GM19023 (cell line): ENCODE data around the gene NOL4L.

Experiments used
- ATAC-seq: cut with Tn5 transposase; IDR thresholded peaks from one replicate; pipeline ENCODE4 v1.9.1; 2021; ENCODE audit warnings: mild to moderate bottlenecking, moderate library complexity; ENCODE audit not compliant: unreplicated experiment

Gene NOL4L

DNA sequence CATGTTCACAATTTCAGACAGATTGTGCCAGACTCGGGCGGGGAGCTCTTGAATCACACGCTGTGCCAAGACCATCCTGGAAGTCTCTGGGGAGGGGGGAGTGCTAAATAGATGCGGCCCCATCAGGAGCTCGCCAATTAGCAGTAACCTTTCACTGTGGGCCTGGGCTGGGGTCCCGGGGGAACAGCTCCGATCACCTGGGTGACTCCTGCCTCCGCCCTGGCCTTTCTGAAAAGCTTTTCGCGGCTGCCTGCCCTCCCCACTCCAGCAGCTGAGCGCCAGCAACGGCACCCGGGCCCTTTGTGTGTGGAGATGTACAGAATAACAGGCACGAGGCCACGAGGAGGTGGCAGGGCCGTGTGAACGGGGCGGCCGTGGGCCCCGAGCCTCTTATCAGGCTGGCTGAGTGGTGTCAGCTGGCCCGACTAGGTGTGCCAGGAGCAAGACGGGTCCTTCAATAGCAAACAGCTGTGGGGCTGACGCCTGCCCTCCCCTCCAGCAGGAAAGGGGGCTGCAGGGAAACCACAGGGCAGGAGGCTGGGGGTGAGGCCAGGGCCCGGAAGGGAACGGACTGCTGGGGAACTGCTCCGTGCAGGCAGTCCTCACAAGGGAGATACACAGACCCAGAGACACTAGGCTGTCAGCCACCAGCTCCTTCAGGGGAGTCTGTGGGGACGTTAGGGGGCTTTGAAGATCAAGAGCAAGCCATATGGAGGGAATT lies 56.8 kb downstream of the NOL4L start:
- ATAC-seq: no peak

DNA sequence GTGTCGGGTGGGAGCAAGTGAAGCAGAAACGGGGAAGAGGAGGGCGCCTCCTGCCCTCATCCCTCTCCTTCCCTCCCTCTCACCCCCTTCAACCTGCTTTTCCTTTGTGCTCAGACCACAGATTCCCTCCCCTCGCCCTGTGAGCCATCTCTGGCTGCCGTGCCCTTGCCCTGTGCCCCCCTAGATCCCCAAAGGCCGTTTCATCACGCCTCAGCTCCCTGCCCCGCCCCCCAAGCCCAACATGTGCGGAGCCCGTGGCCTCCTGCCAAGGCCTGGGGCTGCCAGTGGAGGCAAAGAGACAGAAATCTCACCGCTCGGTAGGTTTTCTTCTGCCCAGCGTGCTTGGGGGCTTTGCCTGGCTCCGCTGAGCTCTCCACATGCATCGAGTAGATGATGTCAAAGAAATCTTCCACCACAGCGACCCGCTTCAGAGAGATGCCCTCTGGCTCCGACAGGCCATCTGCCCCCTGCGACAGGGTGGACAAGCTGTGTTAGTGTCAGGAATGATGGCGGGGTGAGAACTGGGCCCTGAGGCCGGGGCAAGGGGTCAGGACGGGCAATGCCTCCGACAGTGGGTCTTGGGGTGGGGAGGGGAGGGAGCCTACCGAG lies 57.6 kb downstream of the NOL4L start:
- ATAC-seq: no peak

GRCh38 chr20:32527052-32527446 lies 58.1 kb downstream of the NOL4L start:
- no peak for ATAC-seq

DNA sequence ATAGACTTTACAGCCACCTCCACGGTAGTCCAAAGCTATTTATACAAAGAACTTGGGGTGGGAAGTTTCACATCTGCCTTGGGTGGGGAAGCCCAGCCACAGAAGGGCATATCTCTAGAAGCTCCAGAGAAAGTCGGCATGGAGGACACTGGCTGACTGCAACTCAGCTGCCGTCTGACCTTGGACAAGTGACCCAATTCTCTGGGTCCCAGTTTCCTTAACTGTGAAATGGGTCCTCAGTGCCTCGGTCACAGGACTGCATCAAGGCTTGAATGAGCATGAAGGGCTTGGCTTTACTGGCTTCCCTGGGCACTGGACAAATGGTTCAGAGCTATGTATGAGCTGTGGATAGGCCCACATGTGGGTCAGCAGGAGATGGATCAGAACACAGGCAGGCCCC lies 58.6 kb downstream of the NOL4L start:
- ATAC-seq: no peak

DNA sequence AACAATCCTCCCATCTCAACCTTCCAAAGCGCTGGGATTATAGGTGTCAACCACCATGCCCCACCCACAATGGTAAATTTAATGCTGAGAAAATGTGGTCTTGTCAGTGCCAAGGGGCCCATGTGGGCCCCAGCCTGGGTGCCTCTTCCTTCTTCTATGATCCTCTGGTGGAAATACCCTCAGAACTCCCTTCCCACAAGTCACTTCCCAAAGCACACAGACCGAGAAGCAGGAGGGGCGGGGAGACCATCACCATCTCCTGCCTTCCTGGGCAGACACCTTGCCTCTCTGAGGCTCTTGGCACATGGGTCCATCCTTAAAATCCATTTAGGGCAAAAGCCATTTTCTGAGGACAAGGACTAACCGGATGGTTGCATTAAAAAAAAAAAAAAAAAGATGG lies 59.0 kb downstream of the NOL4L start:
- ATAC-seq: no peak

GRCh38 chr20:32524829-32525501 lies 60.2 kb downstream of the NOL4L start:
- ATAC-seq: no peak

GRCh38 chr20:32523613-32524213 lies 61.4 kb downstream of the NOL4L start:
- no peak for ATAC-seq

GRCh38 chr20:32522776-32523612 lies 62.1 kb downstream of the NOL4L start:
- ATAC-seq: no peak

- no peak for ATAC-seq
These were observed 62.7 kb downstream of the NOL4L start for GRCh38 chr20:32522526-32522775.

DNA sequence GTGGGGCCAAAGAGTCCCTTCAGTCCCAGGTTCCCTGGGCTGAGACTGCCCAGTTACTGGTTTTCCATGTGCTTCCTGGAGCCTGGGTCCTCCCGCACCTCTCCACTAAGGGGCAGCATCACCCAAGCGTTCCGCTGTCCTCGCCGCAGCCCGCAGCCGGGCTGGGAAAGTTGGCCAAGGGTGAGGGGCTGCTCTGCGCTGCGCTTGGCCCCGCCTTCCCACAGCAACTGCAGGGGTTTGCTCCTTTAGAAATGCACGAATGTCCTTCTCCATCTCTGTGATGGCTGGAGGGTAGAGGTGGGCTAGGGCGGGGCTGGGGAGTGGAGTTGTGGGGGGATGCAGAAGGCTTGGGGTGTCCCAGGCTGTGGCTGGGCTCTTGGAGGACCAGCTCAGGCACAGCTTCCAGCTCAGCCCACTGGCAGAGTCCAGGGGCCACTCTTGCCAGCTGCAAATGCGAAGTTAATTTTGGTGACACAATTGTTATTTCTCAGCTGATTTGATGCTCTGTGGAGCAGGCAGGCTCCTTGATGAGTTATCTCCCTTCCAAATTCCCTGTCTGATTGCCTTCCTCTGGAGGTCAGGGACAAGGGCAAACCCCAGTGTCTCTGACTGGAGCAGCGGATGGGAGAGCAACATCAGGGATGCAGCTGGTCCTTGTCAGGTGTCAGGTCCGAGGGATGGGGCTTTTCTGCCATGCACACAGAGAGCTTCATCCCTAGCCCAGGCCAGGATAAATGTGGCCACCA lies 63.2 kb downstream of the NOL4L start:
- ATAC-seq: no peak

DNA sequence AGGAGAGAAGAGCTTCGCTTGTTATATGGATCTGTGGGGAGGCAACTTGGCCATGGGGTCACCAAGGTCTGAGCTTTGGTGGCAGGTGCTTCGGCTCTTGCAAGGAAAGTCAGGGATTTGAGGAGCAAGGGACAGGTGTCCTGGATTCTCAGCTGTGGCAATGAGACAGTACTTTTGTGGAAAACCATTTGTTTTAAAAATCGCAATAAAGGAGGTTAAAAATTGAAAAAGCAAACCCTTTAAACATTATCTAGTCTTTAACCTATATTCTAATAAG lies 64.3 kb downstream of the NOL4L start:
- ATAC-seq: no peak

DNA sequence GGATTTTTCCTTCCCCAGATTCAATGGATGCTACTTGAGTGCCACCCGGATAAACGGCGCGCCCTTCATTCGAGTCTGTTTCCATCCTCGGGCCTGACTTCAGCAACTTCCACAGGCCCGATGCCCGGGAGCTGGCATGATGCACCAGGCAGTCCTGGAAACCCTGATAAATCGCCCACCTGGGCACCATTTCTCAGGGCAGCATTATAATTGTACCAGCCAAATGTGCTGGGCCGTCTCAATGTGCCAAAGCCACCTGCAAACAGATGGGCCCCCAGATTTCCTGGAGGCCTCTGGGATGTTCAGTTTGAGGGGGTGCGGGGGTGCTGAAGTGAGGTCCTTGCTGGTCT lies 65.8 kb downstream of the NOL4L start:
- no peak for ATAC-seq

GRCh38 chr20:32518593-32519380 lies 66.3 kb downstream of the NOL4L start:
- ATAC-seq: no peak

DNA sequence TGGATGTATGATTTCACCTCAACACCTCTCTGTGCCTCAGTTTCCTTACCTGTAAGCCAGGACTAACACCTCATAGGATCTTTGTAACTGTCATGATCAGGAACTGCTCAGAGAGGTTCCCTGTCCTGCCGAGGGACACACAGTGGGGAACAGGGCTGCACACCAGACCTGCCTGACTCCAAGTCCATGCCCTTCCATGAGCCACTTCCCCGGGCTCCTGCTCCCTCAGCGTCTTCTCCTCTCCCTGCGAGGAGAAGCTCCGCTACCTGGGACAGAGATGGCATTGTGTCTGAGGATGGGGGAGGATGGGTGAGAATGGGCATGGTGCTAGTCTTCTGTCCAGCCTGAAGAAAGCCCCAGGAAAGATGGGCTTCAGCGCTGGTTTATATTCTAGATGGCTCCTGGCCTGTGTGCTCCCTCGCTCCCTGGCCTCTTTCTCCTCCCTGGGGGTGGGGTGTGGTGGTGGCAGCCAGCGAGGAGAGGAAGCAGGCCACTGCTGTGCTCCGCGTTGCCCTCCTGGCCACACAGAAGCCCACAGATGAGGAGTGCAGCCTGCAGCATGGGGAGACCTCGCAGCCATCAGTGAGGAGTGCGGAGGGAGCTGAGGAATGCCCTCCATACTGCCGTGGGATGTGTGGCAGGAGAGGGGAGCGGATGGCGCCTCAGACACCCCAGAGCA lies 67.1 kb downstream of the NOL4L start:
- ATAC-seq: no peak

GRCh38 chr20:32517518-32517873 lies 67.6 kb downstream of the NOL4L start:
- no peak for ATAC-seq

- no peak for ATAC-seq
These were observed 68.3 kb downstream of the NOL4L start for GRCh38 chr20:32516583-32517517.

GRCh38 chr20:32515631-32516101 lies 69.5 kb downstream of the NOL4L start:
- ATAC-seq: no peak

DNA sequence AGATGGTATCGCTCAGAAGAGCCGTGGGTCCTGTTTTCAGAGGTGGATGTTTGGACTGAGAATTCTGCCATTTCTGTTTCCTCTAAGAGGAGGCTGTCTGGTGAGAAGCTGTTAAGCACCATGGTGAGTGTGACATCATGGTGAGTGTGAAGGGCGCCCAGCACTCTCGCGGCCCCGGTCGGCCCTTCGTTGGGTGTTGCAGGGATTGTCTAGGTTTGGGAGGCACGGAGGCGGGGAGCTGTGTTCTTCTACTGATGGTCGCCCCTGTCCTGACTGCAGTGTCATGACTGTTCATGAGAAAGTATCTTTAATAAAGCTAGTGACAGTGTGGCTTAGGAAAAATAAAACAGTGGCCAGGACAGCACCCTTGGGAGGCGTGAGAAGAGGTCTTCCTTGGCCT lies 70.4 kb downstream of the NOL4L start:
- no peak for ATAC-seq
